HG02943 (cell line): ENCODE data around the gene ZNF865.

Experiments used
- ATAC-seq: cut with Tn5 transposase; IDR thresholded peaks from one replicate; pipeline ENCODE4 v1.9.1; 2021; ENCODE audit warnings: mild to moderate bottlenecking, low read depth, moderate library complexity; ENCODE audit not compliant: unreplicated experiment

Gene ZNF865

GRCh38 chr19:55643003-55643886 lies 37.8 kb downstream of the ZNF865 start, which contains the start of gene ZNF581:
Gene ZNF581, plus strand, starts transcription at chr19:55643649. Its CDS starts 923 bp downstream, at chr19:55644572.
- no peak for ATAC-seq

- ATAC-seq, result no peak
Measured at GRCh38 chr19:55643887-55644176, 38.4 kb downstream of the ZNF865 start.

- ATAC-seq, result no peak
Measured at GRCh38 chr19:55644191-55644833, 38.9 kb downstream of the ZNF865 start.

- ATAC-seq, result no peak
Measured at GRCh38 chr19:55644842-55645511, 39.5 kb downstream of the ZNF865 start.

- ATAC-seq, result no peak
Measured at GRCh38 chr19:55645512-55645881, 40.0 kb downstream of the ZNF865 start.

GRCh38 chr19:55646889-55647731 lies 41.7 kb downstream of the ZNF865 start:
- no peak for ATAC-seq

GRCh38 chr19:55647732-55648584 lies 42.5 kb downstream of the ZNF865 start, which contains the start of gene CCDC106:
Gene CCDC106, plus strand, starts transcription at chr19:55648212. Its CDS starts 835 bp downstream, at chr19:55649047.
- no peak for ATAC-seq

- no peak for ATAC-seq
Measured at GRCh38 chr19:55648585-55649267, 43.3 kb downstream of the ZNF865 start.

GRCh38 chr19:55649268-55650125 lies 44.0 kb downstream of the ZNF865 start:
- ATAC-seq, result no peak

- ATAC-seq, result no peak
Measured at GRCh38 chr19:55650126-55650557, 44.7 kb downstream of the ZNF865 start.

GRCh38 chr19:55650602-55651230 lies 45.3 kb downstream of the ZNF865 start:
- ATAC-seq, result no peak

- no peak for ATAC-seq
Measured at GRCh38 chr19:55651236-55651635, 45.8 kb downstream of the ZNF865 start.

- ATAC-seq, result no peak
Measured at GRCh38 chr19:55652311-55653128, 47.1 kb downstream of the ZNF865 start.

GRCh38 chr19:55653651-55654322 lies 48.3 kb downstream of the ZNF865 start:
- peak; percentile 39 for ATAC-seq

GRCh38 chr19:55654323-55654867 lies 48.9 kb downstream of the ZNF865 start:
- peak; percentile 64 for ATAC-seq
